GM23338 (cell line): Measurements from ENCODE around the gene CPSF3. TPM values are rescaled to one million over a fixed set of nuclear protein-coding genes. Genes with fewer than 3 reads are reported as not detected.

Experiments
- ATAC-seq: fragments of 200-7000 bp; cut with Tn5 transposase; 3 replicates; pipeline ENCODE4 v1.9.1; 2020
- DNase-seq: peaks from one replicate; pipeline ENCODE4 v3.0.0-alpha.2; 2015; ENCODE audit warnings: low spot score
- H2AFZ ChIP-seq: fragments of 200-600 bp; sonication (generic); 2 replicates; pipeline ENCODE4 v1.8.0; 2016; ENCODE audit warnings: antibody characterized with exemption, mild to moderate bottlenecking, moderate library complexity
- H3F3A ChIP-seq: fragments of 200-600 bp; sonication (generic); replicated peaks from 2 replicates; pipeline ENCODE4 v1.8.0; 2017; ENCODE audit warnings: antibody characterized with exemption, mixed run types, low read depth
- H3K27ac ChIP-seq: fragments of 200-600 bp; sonication (generic); 2 replicates; pipeline ENCODE4 v1.6.1; 2016; ENCODE audit warnings: low read depth
- H3K27me3 ChIP-seq: fragments of 200-600 bp; sonication (generic); 2 replicates; pipeline ENCODE4 v1.8.0; 2016; ENCODE audit warnings: mild to moderate bottlenecking, mixed run types, moderate library complexity; ENCODE audit not compliant: insufficient read depth
- H3K36me3 ChIP-seq: fragments of 200-600 bp; sonication (generic); 2 replicates; pipeline ENCODE4 v1.8.0; 2016; ENCODE audit warnings: mild to moderate bottlenecking; ENCODE audit not compliant: insufficient read depth
- H3K4me1 ChIP-seq: fragments of 200-600 bp; sonication (generic); 2 replicates; pipeline ENCODE4 v1.8.0; 2016; ENCODE audit warnings: mild to moderate bottlenecking, moderate library complexity; ENCODE audit not compliant: insufficient read depth
- H3K4me2 ChIP-seq: fragments of 200-600 bp; sonication (generic); 2 replicates; pipeline ENCODE4 v1.7.1; 2017; ENCODE audit warnings: mixed run types
- H3K4me3 ChIP-seq: fragments of 200-600 bp; sonication (generic); 2 replicates; pipeline ENCODE4 v1.6.1; 2016; ENCODE audit warnings: mixed run types
- H3K79me2 ChIP-seq: fragments of 200-600 bp; sonication (generic); replicated peaks from 2 replicates; pipeline ENCODE4 v1.8.0; 2017; ENCODE audit warnings: mild to moderate bottlenecking; ENCODE audit not compliant: insufficient read depth
- H3K9me2 ChIP-seq: fragments of 200-600 bp; sonication (generic); 2 replicates; pipeline ENCODE4 v1.8.0; 2017; ENCODE audit not compliant: insufficient read depth
- H4K20me1 ChIP-seq: fragments of 200-600 bp; sonication (generic); replicated peaks from 2 replicates; pipeline ENCODE4 v1.8.0; 2017; ENCODE audit warnings: mild to moderate bottlenecking; ENCODE audit not compliant: insufficient read depth
- H3K27ac Mint-ChIP-seq: 2 replicates; pipeline ENCODE4 v1.8.0; 2020; ENCODE audit warnings: inconsistent platforms, mild to moderate bottlenecking, moderate library complexity, mixed read lengths
- H3K27me3 Mint-ChIP-seq: 3 replicates; pipeline ENCODE4 v1.8.0; 2022; ENCODE audit warnings: low read depth, mild to moderate bottlenecking, moderate library complexity, mixed read lengths, inconsistent platforms; ENCODE audit not compliant: insufficient read depth, poor library complexity
- H3K36me3 Mint-ChIP-seq: 3 replicates; pipeline ENCODE4 v1.8.0; 2021; ENCODE audit warnings: low read depth, mild to moderate bottlenecking, inconsistent platforms, moderate library complexity, mixed read lengths
- H3K4me1 Mint-ChIP-seq: 3 replicates; pipeline ENCODE4 v1.8.0; 2020; ENCODE audit warnings: mild to moderate bottlenecking, inconsistent platforms, mixed read lengths
- H3K4me3 Mint-ChIP-seq: 3 replicates; pipeline ENCODE4 v1.8.0; 2021; ENCODE audit warnings: moderate library complexity, mild to moderate bottlenecking, inconsistent platforms, mixed read lengths
- H3K9me3 Mint-ChIP-seq: 3 replicates; pipeline ENCODE4 v1.8.0; 2020; ENCODE audit warnings: moderate library complexity, mild to moderate bottlenecking, inconsistent platforms, mixed read lengths
- CREB1 ChIP-seq: fragments of 250-450 bp; sonication (Bioruptor Pico); IDR thresholded peaks from 2 replicates; pipeline ENCODE4 v1.5.0; 2020; ENCODE audit warnings: low read depth, mild to moderate bottlenecking, moderate library complexity
- EZH2phosphoT487 ChIP-seq: fragments of 200-600 bp; sonication (generic); IDR thresholded peaks from one replicate; pipeline ENCODE4 v1.8.1; 2018; ENCODE audit warnings: antibody characterized with exemption; ENCODE audit not compliant: unreplicated experiment
- JUNB ChIP-seq: IDR thresholded peaks from one replicate; pipeline ENCODE4 v1.6.1; 2016; ENCODE audit warnings: antibody characterized with exemption; ENCODE audit not compliant: unreplicated experiment
- POLR2AphosphoS5 ChIP-seq: IDR thresholded peaks from 2 replicates; pipeline ENCODE4 v1.6.1; 2016; ENCODE audit warnings: antibody characterized with exemption, low read depth
- REST ChIP-seq: IDR thresholded peaks from one replicate; pipeline ENCODE4 v1.6.1; 2018; ENCODE audit warnings: antibody characterized with exemption; ENCODE audit not compliant: unreplicated experiment
- ZNF462 ChIP-seq: fragments of 250-450 bp; sonication (Bioruptor Pico); IDR thresholded peaks from 2 replicates; pipeline ENCODE4 v1.5.0; 2020; ENCODE audit warnings: mild to moderate bottlenecking, moderate library complexity
- polyA plus RNA-seq: library from polyadenylated mRNA; unstranded; fragments of >200 nt; fragmentation: Nextera tagmentation; extraction: Ambion mirVana; gene quantifications from 2 replicates; pipeline ENCODE4 v1.2.1, GENCODE V29; 2016
- total RNA-seq: library from RNA; depleted of rRNA; stranded (reverse); fragments of >200 nt; shearing (Covaris generic); gene quantifications from 2 replicates; pipeline ENCODE4 v1.2.3, GENCODE V29; 2014

CPSF3 gene
- total and polyA plus RNA-seq, 2 experiments from 2014 or later = 77.1 to 105 TPM

- TF ChIP-seq ZNF462 (CRISPR knock-in tag) (no peak), CREB1 (no peak), POLR2AphosphoS5 (no peak)
These were observed 38.9 kb upstream of the CPSF3 start (continued) for GRCh38 chr2:9384521-9384920.

GRCh38 chr2:9385841-9386240 lies 37.6 kb upstream of the CPSF3 start:
- H2AFZ ChIP-seq = no peak overlapping the region
- no peak overlapping the region for H3K4me2 ChIP-seq
- no peaks in the 10 kb centered on the region; the same call in 1 of the 2 replicates for H3K36me3 ChIP-seq
- H3K27me3 Mint-ChIP-seq = peaks cover 2% of the 10 kb centered on the region
- H3K79me2 ChIP-seq = no peaks in the 10 kb centered on the region
- no peaks in the 10 kb centered on the region for H3K4me1 Mint-ChIP-seq
- ATAC-seq (no peak), DNase-seq (no peak)
- H3K4me3 ChIP-seq = no peak overlapping the region
- H3F3A ChIP-seq = no peaks in the 10 kb centered on the region
- H3K36me3 Mint-ChIP-seq = peaks cover 28% of the 10 kb centered on the region
- no peaks in the 10 kb centered on the region for H3K27me3 ChIP-seq
- no peak overlapping the region for H3K27ac ChIP-seq
- H3K4me3 Mint-ChIP-seq = no peak overlapping the region
- no peaks in the 10 kb centered on the region for H3K4me1 ChIP-seq
- H3K9me2 ChIP-seq = no peaks in the 10 kb centered on the region
- H4K20me1 ChIP-seq = no peaks in the 10 kb centered on the region
- H3K27ac Mint-ChIP-seq = no peak overlapping the region
- H3K9me3 Mint-ChIP-seq = no peaks in the 10 kb centered on the region
- TF ChIP-seq JUNB = no peak

- Mint-ChIP-seq H3K9me3 (no peaks in the 10 kb centered on the region), H3K27ac (no peak overlapping the region), H3K27me3 (no peaks in the 10 kb centered on the region), H3K4me3 (no peak overlapping the region), H3K36me3 (peaks cover 25% of the 10 kb centered on the region), H3K4me1 (peaks cover 14% of the 10 kb centered on the region)
- Histone ChIP-seq H4K20me1 (no peaks in the 10 kb centered on the region), H2AFZ (no peak overlapping the region), H3K27me3 (no peaks in the 10 kb centered on the region), H3K9me2 (no peaks in the 10 kb centered on the region), H3F3A (no peaks in the 10 kb centered on the region), H3K4me3 (no peak overlapping the region), H3K36me3 (no peaks in the 10 kb centered on the region; the same call in 1 of the 2 replicates), H3K4me2 (no peak overlapping the region), H3K4me1 (peaks cover 7% of the 10 kb centered on the region; the same call in 1 of the 2 replicates), H3K79me2 (no peaks in the 10 kb centered on the region), H3K27ac (no peak overlapping the region)
- ATAC-seq (no peak), DNase-seq (no peak)
- TF ChIP-seq REST = no peak
- TF ChIP-seq EZH2phosphoT487 = no peak
- TF ChIP-seq CREB1 = no peak
These were observed 35.2 kb upstream of the CPSF3 start for GRCh38 chr2:9388199-9388681.
